HepG2 (cell line): ENCODE data around the gene CDKN2C. TPM values are rescaled to one million over a fixed set of nuclear protein-coding genes. Genes with fewer than 3 reads are reported as not detected.

Source experiments
- ELF1 ChIP-seq: sonication (generic); formaldehyde crosslinking; IDR thresholded peaks from 2 replicates; pipeline ENCODE4 v1.4.0; 2020; ENCODE audit warnings: missing genetic modification reagents
- FOXA1 ChIP-seq, 2 experiments: fragments of 450-650 bp in 1 of 2; sonication (generic) in 1 of 2; formaldehyde crosslinking in 1 of 2; IDR thresholded peaks; 2 replicates each; pipeline versions ENCODE4 v1.4.0 to v1.6.1; 2016 to 2020; ENCODE audit warnings: missing genetic modification reagents in 1 of 2
- FOXK1 ChIP-seq: sonication (generic); formaldehyde crosslinking; IDR thresholded peaks from 2 replicates; pipeline ENCODE4 v1.4.0; 2020; ENCODE audit warnings: low read depth, missing genetic modification reagents, borderline replicate concordance
- IKZF4 ChIP-seq: sonication (generic); formaldehyde crosslinking; IDR thresholded peaks from 2 replicates; pipeline ENCODE4 v1.5.1; 2020; ENCODE audit warnings: borderline replicate concordance, mild to moderate bottlenecking, low read depth, missing genetic modification reagents; ENCODE audit errors: not compliant biosample characterization
- KMT2A ChIP-seq: sonication (generic); formaldehyde crosslinking; IDR thresholded peaks from 2 replicates; pipeline ENCODE4 v1.4.0; 2020; ENCODE audit warnings: missing genetic modification reagents
- NPAS2 ChIP-seq: sonication (generic); formaldehyde crosslinking; IDR thresholded peaks from 2 replicates; pipeline ENCODE4 v1.8.0; 2022; ENCODE audit warnings: mild to moderate bottlenecking, missing genetic modification reagents, borderline replicate concordance
- RBM39 ChIP-seq: fragments of 200-400 bp; formaldehyde crosslinking; IDR thresholded peaks from one replicate; pipeline ENCODE4 v1.6.1; 2018; ENCODE audit warnings: antibody characterized with exemption, mild to moderate bottlenecking, low read depth, low read length; ENCODE audit not compliant: poor library complexity, severe bottlenecking
- RXRA ChIP-seq: sonication (generic); formaldehyde crosslinking; IDR thresholded peaks from 2 replicates; pipeline ENCODE4 v1.5.1; 2020; ENCODE audit warnings: missing genetic modification reagents
- SIX4 ChIP-seq: sonication (generic); formaldehyde crosslinking; IDR thresholded peaks from 2 replicates; pipeline ENCODE4 v1.4.0; 2020; ENCODE audit warnings: missing genetic modification reagents
- SP5 ChIP-seq: IDR thresholded peaks from 2 replicates; pipeline ENCODE4 v1.6.1; 2016; ENCODE audit warnings: low read depth, borderline replicate concordance
- SSRP1 ChIP-seq: IDR thresholded peaks from 2 replicates; pipeline ENCODE4 v1.6.1; 2016; ENCODE audit warnings: control low read depth
- STAG1 ChIP-seq: sonication (generic); formaldehyde crosslinking; IDR thresholded peaks from 2 replicates; pipeline ENCODE4 v1.4.0; 2020; ENCODE audit warnings: missing genetic modification reagents
- YEATS4 ChIP-seq: sonication (generic); formaldehyde crosslinking; IDR thresholded peaks from 2 replicates; pipeline ENCODE4 v1.4.0; 2020; ENCODE audit warnings: missing genetic modification reagents, borderline replicate concordance
- ZNF292 ChIP-seq: sonication (generic); formaldehyde crosslinking; IDR thresholded peaks from 2 replicates; pipeline ENCODE4 v1.8.1; 2022; ENCODE audit warnings: mild to moderate bottlenecking, low read depth, missing genetic modification reagents, borderline replicate concordance
- ZNF501 ChIP-seq: sonication (generic); formaldehyde crosslinking; IDR thresholded peaks from 2 replicates; pipeline ENCODE4 v1.5.1; 2020; ENCODE audit warnings: mild to moderate bottlenecking, moderate library complexity, missing genetic modification reagents
- ZNF572 ChIP-seq: sonication (generic); formaldehyde crosslinking; IDR thresholded peaks from 2 replicates; pipeline ENCODE4 v1.5.1; 2020; ENCODE audit warnings: mild to moderate bottlenecking, missing genetic modification reagents
- ZNF850 ChIP-seq: sonication (generic); formaldehyde crosslinking; conservative IDR thresholded peaks from 2 replicates; pipeline ENCODE4 v1.9.0; 2021; ENCODE audit warnings: mild to moderate bottlenecking, missing genetic modification reagents
- polyA plus RNA-seq, 8 experiments: library from polyadenylated mRNA; depleted of rRNA in 3 of 8; stranded (reverse) in 7 of 8; unstranded in 1 of 8; fragments of >200 nt; fragmentation: Illumina TruSeq in 4 of 8; extraction: Trizol in 4 of 8; gene quantifications; 2 replicates each; pipeline versions ENCODE4 v1.2.1 to v1.2.3, GENCODE V29; 2011 to 2016; ENCODE audit warnings: low read depth in 4 of 8, missing spikeins in 1 of 8, mixed read lengths in 1 of 8; ENCODE audit not compliant: insufficient read depth in 1 of 8
- total RNA-seq, 5 experiments: library from RNA; depleted of rRNA; stranded (reverse); fragments of >200 nt; fragmentation: Illumina TruSeq; extraction: Trizol; gene quantifications; 2 replicates each; pipeline ENCODE4 v1.2.3, GENCODE V29; 2016; ENCODE audit warnings: low read depth in 1 of 5
- TF ChIP-seq, protein P1 (sequence below): sonication (generic); formaldehyde crosslinking; IDR thresholded peaks from 2 replicates; pipeline ENCODE4 v1.4.0; 2020; ENCODE audit warnings: missing genetic modification reagents, low read depth, mild to moderate bottlenecking, borderline replicate concordance
- TF ChIP-seq, protein P2 (sequence below): sonication (generic); formaldehyde crosslinking; IDR thresholded peaks from 2 replicates; pipeline ENCODE4 v1.5.0; 2020; ENCODE audit warnings: mild to moderate bottlenecking, missing genetic modification reagents, borderline replicate concordance
- TF ChIP-seq, protein P3 (sequence below): sonication (generic); formaldehyde crosslinking; IDR thresholded peaks from 2 replicates; pipeline ENCODE4 v1.5.0; 2020; ENCODE audit warnings: missing genetic modification reagents
- TF ChIP-seq, protein P4 (sequence below): sonication (generic); formaldehyde crosslinking; IDR thresholded peaks from 2 replicates; pipeline ENCODE4 v1.5.1; 2020; ENCODE audit warnings: missing genetic modification reagents, mild to moderate bottlenecking, borderline replicate concordance
- TF ChIP-seq, protein P5 (sequence below): sonication (generic); formaldehyde crosslinking; IDR thresholded peaks from 2 replicates; pipeline ENCODE4 v1.8.0; 2022; ENCODE audit warnings: mild to moderate bottlenecking, missing genetic modification reagents, moderate library complexity

CDKN2C gene
- total and polyA plus RNA-seq, 2 of the 13 experiments (the other 11 are each of a cell fraction or from before 2014, with no cell fraction given): 7.8 to 13.7 TPM

DNA sequence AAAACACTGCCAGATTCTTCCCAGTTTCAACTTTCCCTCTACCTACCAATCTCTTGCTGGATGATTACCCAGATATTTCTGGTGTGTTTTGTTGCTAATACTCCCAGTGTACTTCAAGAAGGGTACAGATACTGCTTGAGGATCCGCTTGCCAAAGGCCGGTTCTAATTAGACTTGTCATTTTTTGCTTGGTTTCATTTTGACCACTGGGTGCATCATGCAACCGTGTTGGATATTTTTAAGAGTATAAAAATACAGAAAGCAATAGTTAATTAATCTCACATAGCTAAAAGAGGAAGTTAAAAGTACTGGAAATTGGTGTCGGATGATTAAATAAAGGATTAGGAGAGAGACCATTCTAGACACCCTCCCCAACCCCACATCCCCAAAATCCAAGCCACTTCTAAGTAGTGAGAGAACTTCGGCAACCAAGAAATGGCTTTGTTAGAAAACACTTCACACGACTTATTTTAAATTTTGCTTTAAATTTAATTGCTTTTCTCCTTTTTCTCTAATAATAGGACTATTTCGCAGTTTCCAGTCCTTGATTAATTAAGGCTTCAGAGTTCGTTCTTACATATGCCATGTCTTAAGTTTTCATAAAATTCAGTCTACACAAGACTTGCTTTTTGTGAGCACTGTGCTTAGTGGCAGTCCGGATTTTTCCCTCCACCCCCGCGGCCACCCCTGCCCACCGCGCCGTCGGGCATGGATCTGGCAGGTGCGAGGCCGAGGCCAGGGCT, 2.5 kb upstream of the CDKN2C start (continued):
- TF ChIP-seq, protein P1, sequence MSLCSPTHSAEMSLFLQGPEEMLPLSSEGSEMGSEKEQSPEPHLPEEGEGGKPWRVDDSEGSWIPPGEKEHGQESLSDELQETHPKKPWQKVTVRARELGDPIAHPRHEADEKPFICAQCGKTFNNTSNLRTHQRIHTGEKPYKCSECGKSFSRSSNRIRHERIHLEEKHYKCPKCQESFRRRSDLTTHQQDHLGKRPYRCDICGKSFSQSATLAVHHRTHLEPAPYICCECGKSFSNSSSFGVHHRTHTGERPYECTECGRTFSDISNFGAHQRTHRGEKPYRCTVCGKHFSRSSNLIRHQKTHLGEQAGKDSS (CRISPR knock-in tag): 0 out of 2 replicates have a peak, but pooled peaks have one; percentile 75
- 0 out of 2 replicates have a peak, but pooled peaks have one; percentile 42 for TF ChIP-seq RXRA (CRISPR knock-in tag)
- TF ChIP-seq SSRP1 (CRISPR knock-in tag): peak; percentile 90; the same call in 1 of the 2 replicates
- TF ChIP-seq, protein P2, sequence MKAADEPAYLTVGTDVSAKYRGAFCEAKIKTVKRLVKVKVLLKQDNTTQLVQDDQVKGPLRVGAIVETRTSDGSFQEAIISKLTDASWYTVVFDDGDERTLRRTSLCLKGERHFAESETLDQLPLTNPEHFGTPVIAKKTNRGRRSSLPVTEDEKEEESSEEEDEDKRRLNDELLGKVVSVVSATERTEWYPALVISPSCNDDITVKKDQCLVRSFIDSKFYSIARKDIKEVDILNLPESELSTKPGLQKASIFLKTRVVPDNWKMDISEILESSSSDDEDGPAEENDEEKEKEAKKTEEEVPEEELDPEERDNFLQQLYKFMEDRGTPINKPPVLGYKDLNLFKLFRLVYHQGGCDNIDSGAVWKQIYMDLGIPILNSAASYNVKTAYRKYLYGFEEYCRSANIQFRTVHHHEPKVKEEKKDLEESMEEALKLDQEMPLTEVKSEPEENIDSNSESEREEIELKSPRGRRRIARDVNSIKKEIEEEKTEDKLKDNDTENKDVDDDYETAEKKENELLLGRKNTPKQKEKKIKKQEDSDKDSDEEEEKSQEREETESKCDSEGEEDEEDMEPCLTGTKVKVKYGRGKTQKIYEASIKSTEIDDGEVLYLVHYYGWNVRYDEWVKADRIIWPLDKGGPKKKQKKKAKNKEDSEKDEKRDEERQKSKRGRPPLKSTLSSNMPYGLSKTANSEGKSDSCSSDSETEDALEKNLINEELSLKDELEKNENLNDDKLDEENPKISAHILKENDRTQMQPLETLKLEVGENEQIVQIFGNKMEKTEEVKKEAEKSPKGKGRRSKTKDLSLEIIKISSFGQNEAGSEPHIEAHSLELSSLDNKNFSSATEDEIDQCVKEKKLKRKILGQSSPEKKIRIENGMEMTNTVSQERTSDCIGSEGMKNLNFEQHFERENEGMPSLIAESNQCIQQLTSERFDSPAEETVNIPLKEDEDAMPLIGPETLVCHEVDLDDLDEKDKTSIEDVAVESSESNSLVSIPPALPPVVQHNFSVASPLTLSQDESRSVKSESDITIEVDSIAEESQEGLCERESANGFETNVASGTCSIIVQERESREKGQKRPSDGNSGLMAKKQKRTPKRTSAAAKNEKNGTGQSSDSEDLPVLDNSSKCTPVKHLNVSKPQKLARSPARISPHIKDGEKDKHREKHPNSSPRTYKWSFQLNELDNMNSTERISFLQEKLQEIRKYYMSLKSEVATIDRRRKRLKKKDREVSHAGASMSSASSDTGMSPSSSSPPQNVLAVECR: no peak
- no peak for TF ChIP-seq ZNF850
- no peak for TF ChIP-seq FOXK1
- TF ChIP-seq FOXA1 (IDR thresholded peaks at IDR 0.05): no peak
- TF ChIP-seq FOXA1 (CRISPR knock-in tag; IDR thresholded peaks at IDR 0.05): peak; percentile 54
- no peak for TF ChIP-seq IKZF4 (CRISPR knock-in tag)
- TF ChIP-seq, protein P3, sequence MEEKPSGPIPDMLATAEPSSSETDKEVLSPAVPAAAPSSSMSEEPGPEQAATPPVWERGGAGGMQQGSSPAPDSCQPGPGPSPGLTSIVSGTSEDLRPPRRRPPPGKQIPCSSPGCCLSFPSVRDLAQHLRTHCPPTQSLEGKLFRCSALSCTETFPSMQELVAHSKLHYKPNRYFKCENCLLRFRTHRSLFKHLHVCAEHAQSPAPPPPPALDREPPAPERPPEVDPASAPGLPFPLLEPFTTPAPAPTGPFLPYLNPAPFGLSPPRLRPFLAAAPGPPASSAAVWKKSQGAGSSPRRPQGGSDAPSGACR: no peak
- no peak for TF ChIP-seq ELF1
- no peak for TF ChIP-seq RBM39
- no peak for TF ChIP-seq YEATS4 (CRISPR knock-in tag)
- no peak for TF ChIP-seq SIX4
- no peak for TF ChIP-seq STAG1
- TF ChIP-seq NPAS2 (CRISPR knock-in tag): no peak
- TF ChIP-seq, protein P4, sequence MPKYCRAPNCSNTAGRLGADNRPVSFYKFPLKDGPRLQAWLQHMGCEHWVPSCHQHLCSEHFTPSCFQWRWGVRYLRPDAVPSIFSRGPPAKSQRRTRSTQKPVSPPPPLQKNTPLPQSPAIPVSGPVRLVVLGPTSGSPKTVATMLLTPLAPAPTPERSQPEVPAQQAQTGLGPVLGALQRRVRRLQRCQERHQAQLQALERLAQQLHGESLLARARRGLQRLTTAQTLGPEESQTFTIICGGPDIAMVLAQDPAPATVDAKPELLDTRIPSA (CRISPR knock-in tag): 0 out of 2 replicates have a peak, but pooled peaks have one; percentile 48
- TF ChIP-seq KMT2A (CRISPR knock-in tag): no peak
- no peak for TF ChIP-seq ZNF501 (CRISPR knock-in tag)
- TF ChIP-seq ZNF572 (CRISPR knock-in tag): no peak
- no peak for TF ChIP-seq SP5 (CRISPR knock-in tag)
- no peak for TF ChIP-seq ZNF292
- TF ChIP-seq, protein P5, sequence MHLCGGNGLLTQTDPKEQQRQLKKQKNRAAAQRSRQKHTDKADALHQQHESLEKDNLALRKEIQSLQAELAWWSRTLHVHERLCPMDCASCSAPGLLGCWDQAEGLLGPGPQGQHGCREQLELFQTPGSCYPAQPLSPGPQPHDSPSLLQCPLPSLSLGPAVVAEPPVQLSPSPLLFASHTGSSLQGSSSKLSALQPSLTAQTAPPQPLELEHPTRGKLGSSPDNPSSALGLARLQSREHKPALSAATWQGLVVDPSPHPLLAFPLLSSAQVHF (CRISPR knock-in tag): no peak
